ENCODE measurements around the gene RACK1. TPM values are rescaled to one million over a fixed set of nuclear protein-coding genes. Genes with fewer than 3 reads are reported as not detected.
A peak's percentile ranks its signal among the peaks of the same experiment; 100 is the strongest.

Gene RACK1
- total RNA-seq, 2 experiments from 2014 or later, result 2,077 to 5,614 TPM

- peak overlapping the region; percentile 69 for H3K4me3 ChIP-seq (ENCODE audit: low read depth, low read length, poor library complexity, severe bottlenecking)
- no TSS peak for BruUV-seq (replicated peaks)
- POLR2A ChIA-PET, result interaction anchor here (0.7 to 1.6 kb wide), 5 partner anchors 15 to 327 kb away, joined by 3 to 7 read pairs (median 4); partner anchors contain the start of gene ZFP62
- CTCF ChIA-PET (ENCODE audit: unreplicated experiment), result interaction anchor here (1.1 to 1.2 kb wide), 2 partner anchors 14 to 15 kb away, joined by 3 read pairs; no protein-coding TSS in a partner anchor
- H2AFZ ChIP-seq (ENCODE audit: low read length), result peak overlapping the region; percentile 63
- H3K4me2 ChIP-seq (ENCODE audit: low read length), result peak overlapping the region; percentile 85
- H3K9me3 ChIP-seq (ENCODE audit: low read length), result no peaks in the 10 kb centered on the region
- no peaks in the 10 kb centered on the region for H3K36me3 ChIP-seq (ENCODE audit: insufficient read depth, low read length)
- intact Hi-C loops (cut with micrococcal nuclease; ENCODE audit: unreplicated experiment), result loop anchor here (1.0 kb wide), 3 partner anchors 14 to 74 kb away; partner anchors contain the start of gene TRIM52
- peaks cover 35% of the 10 kb centered on the region for H3K4me1 ChIP-seq (ENCODE audit: insufficient read depth, low read length, poor library complexity, severe bottlenecking)
- H3K9me2 ChIP-seq (ENCODE audit: insufficient read depth, low read length), result no peaks in the 10 kb centered on the region
- H3K79me2 ChIP-seq (ENCODE audit: insufficient read depth, low read depth, low read length), result peaks cover 6% of the 10 kb centered on the region; the same call in 1 of the 2 replicates
- H3K27ac ChIP-seq (ENCODE audit: low read depth, low read length, poor library complexity, severe bottlenecking), result peak overlapping the region; percentile 82
- DNase-seq (ENCODE audit: low spot score), result peak; percentile 75
- no peak for TF ChIP-seq EZH2phosphoT487 (IDR thresholded peaks at IDR 0.05; ENCODE audit: borderline replicate concordance, low read depth, low read length)
- TF ChIP-seq, protein P1, sequence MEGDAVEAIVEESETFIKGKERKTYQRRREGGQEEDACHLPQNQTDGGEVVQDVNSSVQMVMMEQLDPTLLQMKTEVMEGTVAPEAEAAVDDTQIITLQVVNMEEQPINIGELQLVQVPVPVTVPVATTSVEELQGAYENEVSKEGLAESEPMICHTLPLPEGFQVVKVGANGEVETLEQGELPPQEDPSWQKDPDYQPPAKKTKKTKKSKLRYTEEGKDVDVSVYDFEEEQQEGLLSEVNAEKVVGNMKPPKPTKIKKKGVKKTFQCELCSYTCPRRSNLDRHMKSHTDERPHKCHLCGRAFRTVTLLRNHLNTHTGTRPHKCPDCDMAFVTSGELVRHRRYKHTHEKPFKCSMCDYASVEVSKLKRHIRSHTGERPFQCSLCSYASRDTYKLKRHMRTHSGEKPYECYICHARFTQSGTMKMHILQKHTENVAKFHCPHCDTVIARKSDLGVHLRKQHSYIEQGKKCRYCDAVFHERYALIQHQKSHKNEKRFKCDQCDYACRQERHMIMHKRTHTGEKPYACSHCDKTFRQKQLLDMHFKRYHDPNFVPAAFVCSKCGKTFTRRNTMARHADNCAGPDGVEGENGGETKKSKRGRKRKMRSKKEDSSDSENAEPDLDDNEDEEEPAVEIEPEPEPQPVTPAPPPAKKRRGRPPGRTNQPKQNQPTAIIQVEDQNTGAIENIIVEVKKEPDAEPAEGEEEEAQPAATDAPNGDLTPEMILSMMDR (conservative IDR thresholded peaks at IDR 0.05; ENCODE audit: low read length), result 0 out of 2 replicates have a peak, but pooled peaks have one; percentile 14
- H4K20me1 ChIP-seq (ENCODE audit: insufficient read depth, low read length), result no peaks in the 10 kb centered on the region
Observed at GRCh38 chr5:181187500-181188213, 56.0 kb downstream of the RACK1 start.

DNA sequence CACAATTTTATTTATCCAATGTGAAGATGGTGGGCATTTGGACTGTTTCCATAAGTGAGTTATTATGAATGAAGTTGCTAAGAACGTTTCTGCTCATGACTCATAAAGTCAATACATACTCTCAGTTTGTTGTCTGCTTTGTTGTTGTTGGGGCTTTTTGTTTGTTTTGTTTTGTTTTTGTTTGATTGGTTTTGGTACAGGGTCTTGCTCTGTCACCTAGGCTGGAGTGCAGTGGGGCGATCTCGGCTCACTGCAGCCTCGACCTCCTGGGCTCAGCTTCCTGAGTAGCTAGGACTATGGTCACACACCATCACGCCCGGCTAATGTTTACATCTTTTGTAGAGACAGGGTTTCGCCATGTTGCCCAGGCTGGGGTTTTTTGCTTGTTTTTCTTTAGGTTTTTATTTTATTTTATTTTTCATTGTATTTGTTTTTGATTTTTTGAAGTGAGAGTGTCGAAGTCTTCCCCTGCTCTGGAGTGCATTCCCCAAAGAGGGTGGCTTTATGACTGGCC is 56.7 kb downstream of the RACK1 start:
- H3K4me2 ChIP-seq (ENCODE audit: low read length), result peak overlapping the region; percentile 85
- H2AFZ ChIP-seq (ENCODE audit: low read length), result peak overlapping the region; percentile 63
- H3K27ac ChIP-seq (ENCODE audit: low read depth, low read length, poor library complexity, severe bottlenecking), result peak overlapping the region; percentile 82
- H3K9me3 ChIP-seq (ENCODE audit: low read length), result no peaks in the 10 kb centered on the region
- no peaks in the 10 kb centered on the region for H4K20me1 ChIP-seq (ENCODE audit: insufficient read depth, low read length)
- H3K79me2 ChIP-seq (ENCODE audit: insufficient read depth, low read depth, low read length), result no peaks in the 10 kb centered on the region
- H3K4me1 ChIP-seq (ENCODE audit: insufficient read depth, low read length, poor library complexity, severe bottlenecking), result peaks cover 37% of the 10 kb centered on the region
- CTCF ChIA-PET (ENCODE audit: unreplicated experiment), result interaction anchor here (0.5 to 1.2 kb wide), 2 partner anchors 14 to 40 kb away, joined by 3 to 8 read pairs; no protein-coding TSS in a partner anchor
- intact Hi-C loops (cut with micrococcal nuclease; ENCODE audit: unreplicated experiment), result no loop called here
- peak overlapping the region; percentile 69 for H3K4me3 ChIP-seq (ENCODE audit: low read depth, low read length, poor library complexity, severe bottlenecking)
- DNase-seq (ENCODE audit: low spot score), result peak; percentile 59
- no TSS peak for BruUV-seq (replicated peaks)
- H3K36me3 ChIP-seq (ENCODE audit: insufficient read depth, low read length), result no peaks in the 10 kb centered on the region
- TF ChIP-seq EZH2phosphoT487 (IDR thresholded peaks at IDR 0.05; ENCODE audit: borderline replicate concordance, low read depth, low read length), result no peak
- TF ChIP-seq, protein P1 (conservative IDR thresholded peaks at IDR 0.05; ENCODE audit: low read length), result no peak
- POLR2A ChIA-PET, result interaction anchor here (0.7 to 1.6 kb wide), 4 partner anchors 14 to 74 kb away, joined by 3 to 7 read pairs (median 4); no protein-coding TSS in a partner anchor
- no peaks in the 10 kb centered on the region for H3K9me2 ChIP-seq (ENCODE audit: insufficient read depth, low read length)

Small RNA genes within 50 kb of the gene (microRNA-seq; reads per million reads assigned to microRNA genes)
- gene MIR4638 (ENCODE audit: borderline replicate concordance), result not detected

Small RNA genes within 50 kb of the gene (small RNA-seq; reads per million reads assigned to genes)
- gene MIR4638 (not detected), gene SNORD95 (not detected), gene SNORD96A (not detected)

Other genes starting within 250 kb of the RACK1 start
- 162 and 188 TPM in 2 replicates for gene BTNL9, start 203.6 kb downstream of the RACK1 start, total RNA-seq (2014; rRNA removed; shearing (Covaris generic))
- 219 and 232 TPM in 2 replicates for gene BTNL9, start 203.6 kb downstream of the RACK1 start, total RNA-seq (2022)
- gene OR2V1, start 112.7 kb downstream of the RACK1 start, total RNA-seq (2014; rRNA removed; shearing (Covaris generic)), result not detected in 2 replicates
- gene OR2V1, start 112.7 kb downstream of the RACK1 start, total RNA-seq (2022), result not detected in 2 replicates
- gene OR2V2, start 96.3 kb downstream of the RACK1 start, total RNA-seq (2014; rRNA removed; shearing (Covaris generic)), result 0.06 and 0.23 TPM in 2 replicates
- not detected in 2 replicates for gene OR2V2, start 96.3 kb downstream of the RACK1 start, total RNA-seq (2022)
- 0.22 and 0.44 TPM in 2 replicates for gene TRIM7, start 38.7 kb downstream of the RACK1 start, total RNA-seq (2014; rRNA removed; shearing (Covaris generic))
- 1.8 and 2.2 TPM in 2 replicates for gene TRIM7, start 38.7 kb downstream of the RACK1 start, total RNA-seq (2022)
- gene TRIM41, start 20.6 kb downstream of the RACK1 start, total RNA-seq (2014; rRNA removed; shearing (Covaris generic)), result 30.2 and 30.4 TPM in 2 replicates
- 68.2 and 73.4 TPM in 2 replicates for gene TRIM41, start 20.6 kb downstream of the RACK1 start, total RNA-seq (2022)
- gene TRIM52, start 17.2 kb upstream of the RACK1 start, total RNA-seq (2014; rRNA removed; shearing (Covaris generic)), result 16.1 and 25.1 TPM in 2 replicates
- gene TRIM52, start 17.2 kb upstream of the RACK1 start, total RNA-seq (2022), result 33.5 and 34.5 TPM in 2 replicates
- 0.15 TPM in 1 of 2 replicates, not detected in the other for gene OR4F3, start 123.4 kb upstream of the RACK1 start, total RNA-seq (2014; rRNA removed; shearing (Covaris generic))
- not detected in 2 replicates for gene OR4F3, start 123.4 kb upstream of the RACK1 start, total RNA-seq (2022)